ENCODE results near the gene LOX.
"Not testable (repeated sequence)": the region's sequence is repeated elsewhere in the genome, so short reads cannot be mapped to it uniquely, and the experiment has no call there.

DNA sequence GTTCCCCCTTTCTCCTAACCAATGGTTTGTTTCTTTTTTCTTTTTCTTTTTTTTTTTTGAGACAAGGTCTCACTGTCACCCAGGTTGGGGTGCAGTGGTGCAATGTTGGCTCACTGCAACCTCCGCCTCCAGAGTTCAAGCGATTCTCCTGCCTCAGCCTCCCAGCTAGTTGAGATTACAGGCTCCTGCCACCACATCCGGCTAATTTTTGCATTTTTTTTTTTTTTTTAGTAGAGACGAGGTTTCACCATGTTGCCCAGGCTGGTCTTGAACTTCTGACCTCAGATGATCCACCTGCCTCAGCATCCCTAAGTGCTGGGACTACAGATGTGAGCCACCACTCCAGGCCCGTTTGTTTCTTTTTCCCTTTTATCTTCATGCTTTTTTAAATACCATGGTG is 16.2 kb upstream of the LOX start:
- TF ChIP-seq EZH2 (IDR thresholded peaks at IDR 0.05; ENCODE audit: low read length); CTCF (optimal IDR thresholded peaks at IDR 0.05 in 1 of 3, IDR thresholded peaks at IDR 0.05 in 1 of 3, conservative IDR thresholded peaks at IDR 0.05 in 1 of 3; ENCODE audit: extremely low read depth in 1 of 3, insufficient read depth in 2 of 3, low read length in 3 of 3): not testable (repeated sequence)

All from keratinocyte (primary cell).